GM21825 (cell line): ENCODE results near the gene RAB3D.
A peak's percentile ranks its signal among the peaks of the same experiment; 100 is the strongest.
"Not testable (repeated sequence)": the region's sequence is repeated elsewhere in the genome, so short reads cannot be mapped to it uniquely, and the experiment has no call there.

ENCODE experiments used
- ATAC-seq: cut with Tn5 transposase; IDR thresholded peaks from one replicate; pipeline ENCODE4 v1.9.1; 2021; ENCODE audit warnings: mild to moderate bottlenecking, moderate library complexity; ENCODE audit not compliant: unreplicated experiment

The RAB3D gene

GRCh38 chr19:11367528-11367927 lies 28.1 kb upstream of the RAB3D start:
- no peak for ATAC-seq

- no peak for ATAC-seq
Measured at GRCh38 chr19:11365557-11366117, 26.2 kb upstream of the RAB3D start.

- ATAC-seq = no peak
Measured at GRCh38 chr19:11364935-11365334, 25.5 kb upstream of the RAB3D start.

GRCh38 chr19:11364296-11364904 lies 24.9 kb upstream of the RAB3D start:
- ATAC-seq = no peak

GRCh38 chr19:11363881-11364280 lies 24.4 kb upstream of the RAB3D start:
- ATAC-seq = no peak

- no peak for ATAC-seq
Measured at GRCh38 chr19:11361771-11362731, 22.6 kb upstream of the RAB3D start.

GRCh38 chr19:11361037-11361770 lies 21.7 kb upstream of the RAB3D start:
- ATAC-seq = no peak

- ATAC-seq = no peak
Measured at GRCh38 chr19:11359421-11359820, 20.0 kb upstream of the RAB3D start.

- no peak for ATAC-seq
Measured at GRCh38 chr19:11356676-11357550, 17.5 kb upstream of the RAB3D start.

- no peak for ATAC-seq
Measured at GRCh38 chr19:11356074-11356397, 16.6 kb upstream of the RAB3D start.

GRCh38 chr19:11355160-11356073 lies 16.0 kb upstream of the RAB3D start, which contains the start of gene PLPPR2:
Gene PLPPR2, plus strand, starts transcription at chr19:11355432. Its CDS starts 2,242 bp downstream, at chr19:11357674.
- ATAC-seq = peak; percentile 45

- ATAC-seq = not testable (repeated sequence)
Measured at GRCh38 chr19:11354102-11354501, 14.6 kb upstream of the RAB3D start.

GRCh38 chr19:11349171-11349570 lies 9.7 kb upstream of the RAB3D start:
- ATAC-seq = no peak

- no peak for ATAC-seq
Measured at GRCh38 chr19:11347546-11348039, 8.1 kb upstream of the RAB3D start.

- peak; percentile 88 for ATAC-seq
Measured at GRCh38 chr19:11346104-11346940, 6.9 kb upstream of the RAB3D start, which contains the start of the genes CCDC159 and TMEM205. Gene CCDC159, plus strand, starts transcription at chr19:11346519. Its CDS starts 88 bp downstream, at chr19:11346607. Gene TMEM205, minus strand, starts transcription at chr19:11346268. Its CDS starts 649 bp downstream, at chr19:11345619.

GRCh38 chr19:11345122-11345803 lies 5.8 kb upstream of the RAB3D start:
- no peak for ATAC-seq

- no peak for ATAC-seq
Measured at GRCh38 chr19:11342429-11342828, 3.0 kb upstream of the RAB3D start.
